HG03196 (cell line): Measurements from ENCODE around the gene SV2A.
A peak's percentile ranks its signal among the peaks of the same experiment; 100 is the strongest.

Experiments
- ATAC-seq: cut with Tn5 transposase; IDR thresholded peaks from one replicate; pipeline ENCODE4 v1.9.1; 2021; ENCODE audit not compliant: unreplicated experiment

The SV2A gene

DNA sequence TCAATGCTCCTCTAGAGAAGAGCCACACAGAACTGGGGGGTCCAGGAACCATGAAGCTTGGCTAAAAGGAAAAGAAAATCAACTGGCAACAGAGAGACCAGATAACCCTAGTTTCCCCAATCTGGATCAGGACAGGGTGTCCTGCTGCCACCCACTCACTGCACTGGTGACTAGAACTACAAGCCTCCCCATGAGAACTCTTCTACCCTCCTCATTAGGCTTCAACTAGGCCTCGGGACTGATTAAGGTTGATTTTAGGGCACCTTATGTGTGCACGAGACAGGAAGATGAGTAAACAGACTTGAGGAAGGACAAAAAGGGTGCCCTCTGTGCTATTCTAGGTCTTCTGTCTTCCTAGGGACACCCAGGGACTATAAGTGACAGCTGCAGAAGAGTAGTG lies 12.2 kb upstream of the SV2A start:
- ATAC-seq, result no peak

DNA sequence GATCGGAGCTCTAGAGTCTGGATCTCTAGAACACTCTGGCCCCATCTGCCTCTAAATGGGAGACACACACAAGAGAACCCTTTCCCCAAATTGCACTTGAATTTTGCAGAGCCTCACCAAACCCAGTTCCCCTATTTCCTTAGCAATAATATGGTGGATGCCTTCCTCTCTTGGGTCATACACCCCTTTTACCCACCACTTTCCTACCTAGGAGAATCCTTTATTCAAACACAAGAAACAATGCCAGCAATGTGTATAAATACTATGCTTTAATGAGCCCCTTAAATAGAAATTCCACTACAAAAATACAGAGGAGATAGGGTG lies 10.7 kb upstream of the SV2A start:
- no peak for ATAC-seq

DNA sequence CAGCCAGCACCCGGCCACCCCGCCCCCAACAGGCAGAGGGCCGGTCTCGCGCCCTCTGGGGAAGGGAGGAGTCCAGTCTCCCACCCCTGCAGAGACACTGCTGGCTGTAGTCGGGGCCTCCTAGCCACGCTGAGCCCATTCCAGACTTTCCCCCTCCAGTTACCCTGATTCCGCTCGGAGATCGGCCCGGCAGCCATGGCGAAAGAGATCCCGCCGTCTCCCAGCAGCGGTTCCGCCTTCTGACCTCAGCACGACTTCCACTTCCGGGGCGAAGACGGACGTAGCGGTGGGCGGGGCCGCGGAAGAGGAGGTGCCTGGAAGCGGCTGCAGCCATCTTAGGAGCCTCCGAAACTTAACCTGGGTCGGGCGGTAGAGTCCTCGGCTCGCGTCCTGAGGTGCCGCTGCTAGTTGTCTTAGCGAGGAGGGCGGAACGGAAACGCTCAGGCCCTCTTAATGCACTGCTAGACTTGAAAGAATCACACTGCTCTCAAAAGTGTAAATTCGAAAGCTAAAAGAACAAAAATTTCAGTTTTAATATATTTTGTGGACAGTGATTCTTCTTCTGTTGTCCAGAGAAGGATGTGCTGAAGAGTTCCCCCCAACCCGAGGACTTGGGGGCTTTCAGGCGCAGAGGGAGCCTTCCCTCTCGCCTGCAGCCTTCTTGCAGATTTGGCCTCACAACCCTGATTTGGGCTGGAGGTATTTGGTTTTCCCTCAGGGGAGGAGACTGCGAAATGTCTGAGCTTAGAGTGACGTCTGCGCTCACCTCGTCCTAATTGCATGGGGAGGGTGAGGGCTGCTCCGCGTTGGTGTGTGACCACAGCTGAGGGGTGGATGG lies 10.1 kb upstream of the SV2A start, which contains the start of gene SF3B4:
Gene SF3B4 (minus strand): TSS at position 241 of the 838 bp plus-strand sequence. CDS start 44 bp downstream, at position 197.
- ATAC-seq, result peak; percentile 85

DNA sequence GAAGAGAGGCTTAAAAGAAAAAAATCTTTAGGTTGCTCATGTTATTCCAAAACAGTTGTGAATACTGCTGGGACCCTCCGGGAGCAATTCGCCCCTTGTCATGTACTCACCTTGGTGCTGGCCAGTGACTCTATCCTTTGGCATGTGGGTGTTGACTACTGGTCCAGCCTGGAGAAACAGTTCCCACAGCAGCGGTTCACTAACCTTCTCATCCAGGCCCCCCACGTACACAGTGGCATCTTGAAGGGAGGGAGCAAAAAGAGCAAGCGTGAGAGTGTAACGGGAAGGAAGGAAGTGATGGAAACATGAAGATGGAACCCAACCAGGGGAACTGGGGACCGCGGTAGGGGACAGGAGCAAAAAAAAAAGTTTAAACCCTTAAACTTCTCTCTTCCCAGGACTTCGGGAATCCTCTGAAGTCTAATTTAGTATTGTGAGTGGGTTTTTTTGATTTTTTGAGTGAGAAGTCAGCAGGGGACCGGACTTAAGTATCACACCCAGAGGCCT lies 9.5 kb upstream of the SV2A start:
- no peak for ATAC-seq

DNA sequence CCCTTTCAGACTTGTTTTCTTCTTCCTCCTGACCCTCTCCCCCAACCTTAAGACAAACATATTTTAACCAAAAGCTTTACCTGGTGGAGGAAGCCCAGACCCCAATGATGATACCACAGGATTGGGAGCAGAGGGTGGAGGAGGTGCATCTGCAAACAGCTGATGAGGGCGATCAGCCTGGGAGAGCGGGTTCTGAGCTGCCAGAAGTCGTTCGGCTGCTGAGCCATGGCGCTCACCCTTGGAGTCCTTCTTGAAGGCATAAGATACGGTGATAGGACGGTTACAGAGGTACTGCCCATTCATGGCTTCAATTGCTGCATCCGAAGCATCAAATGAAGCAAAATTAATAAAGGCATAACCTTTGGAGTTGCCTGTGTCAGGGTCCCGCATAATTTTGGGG lies 8.7 kb upstream of the SV2A start:
- no peak for ATAC-seq

DNA sequence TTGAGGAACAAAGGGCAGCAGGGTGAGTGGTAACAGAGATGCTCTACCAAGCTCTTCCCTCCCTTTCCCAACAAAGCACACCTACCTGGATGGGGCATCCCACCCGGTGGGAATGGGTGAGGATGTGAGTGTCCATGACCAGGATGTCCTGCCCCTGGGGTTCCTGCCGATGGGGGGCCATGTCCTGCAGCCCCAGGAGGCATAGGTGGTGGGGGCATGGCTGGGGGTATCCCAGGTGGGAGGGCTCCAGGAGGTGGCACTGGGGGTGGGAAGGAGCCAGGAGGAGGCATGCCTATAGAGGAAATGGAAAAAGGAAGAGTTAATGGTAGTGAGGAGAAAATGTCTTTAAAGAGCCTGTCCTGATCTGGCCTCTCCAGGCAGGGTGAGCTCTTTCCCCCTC lies 8.1 kb upstream of the SV2A start:
- no peak for ATAC-seq

DNA sequence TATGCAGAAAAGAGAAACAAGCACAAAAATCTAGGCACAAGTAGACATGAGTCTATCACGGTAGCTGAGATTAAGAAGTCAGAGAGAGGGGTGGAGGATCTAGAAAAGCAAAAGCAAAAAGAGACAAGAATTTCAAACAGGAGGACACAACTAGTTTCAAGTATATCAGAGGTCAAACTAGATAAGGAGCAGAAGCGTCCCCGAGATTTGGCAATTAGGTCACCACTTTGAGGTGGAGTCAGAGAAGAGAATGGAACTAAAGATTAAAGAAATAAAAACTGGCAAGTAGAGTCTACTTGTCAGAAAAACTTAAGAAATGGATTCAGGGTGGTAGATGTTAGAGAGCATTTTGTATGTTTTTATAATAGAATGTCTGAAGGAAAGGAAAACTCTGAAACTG lies 7.7 kb upstream of the SV2A start:
- ATAC-seq, result no peak

DNA sequence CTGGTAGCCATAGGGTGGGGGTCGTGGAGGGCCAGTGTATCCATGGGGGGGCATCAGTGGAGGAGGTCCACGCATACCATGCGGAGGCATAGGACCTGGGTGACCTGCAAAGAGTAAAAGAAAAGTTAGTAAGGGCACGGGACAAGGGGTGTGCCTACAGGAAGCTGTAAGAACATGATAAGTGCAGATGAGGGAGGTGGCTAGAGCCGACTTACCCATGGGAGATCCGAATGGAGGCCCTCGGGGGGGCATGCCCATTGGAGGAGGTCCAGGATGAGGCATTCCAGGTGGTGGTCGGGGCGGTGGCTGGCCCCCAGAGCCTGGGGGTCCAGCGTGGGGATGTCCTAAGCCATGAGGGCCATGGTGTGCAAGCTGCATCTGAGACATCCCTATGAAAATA lies 6.0 kb upstream of the SV2A start:
- ATAC-seq, result no peak

DNA sequence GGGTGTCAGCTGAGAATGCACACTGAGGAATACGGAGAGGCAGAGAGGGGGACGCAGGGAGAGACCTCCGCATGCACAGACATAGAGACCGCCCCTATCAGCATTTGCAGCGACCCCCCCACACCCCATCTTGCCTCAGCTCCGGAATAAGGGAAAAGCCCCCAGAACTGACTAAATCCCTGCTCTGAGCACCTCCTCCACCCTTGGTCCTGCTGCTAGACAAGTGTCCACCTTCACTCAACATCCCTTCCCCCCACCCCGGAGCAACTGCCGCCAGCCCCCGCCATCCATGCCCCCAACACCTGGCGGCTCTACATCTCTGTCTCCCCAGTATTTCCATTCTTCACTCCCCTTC lies 769 bp downstream of the SV2A start:
- no peak for ATAC-seq

DNA sequence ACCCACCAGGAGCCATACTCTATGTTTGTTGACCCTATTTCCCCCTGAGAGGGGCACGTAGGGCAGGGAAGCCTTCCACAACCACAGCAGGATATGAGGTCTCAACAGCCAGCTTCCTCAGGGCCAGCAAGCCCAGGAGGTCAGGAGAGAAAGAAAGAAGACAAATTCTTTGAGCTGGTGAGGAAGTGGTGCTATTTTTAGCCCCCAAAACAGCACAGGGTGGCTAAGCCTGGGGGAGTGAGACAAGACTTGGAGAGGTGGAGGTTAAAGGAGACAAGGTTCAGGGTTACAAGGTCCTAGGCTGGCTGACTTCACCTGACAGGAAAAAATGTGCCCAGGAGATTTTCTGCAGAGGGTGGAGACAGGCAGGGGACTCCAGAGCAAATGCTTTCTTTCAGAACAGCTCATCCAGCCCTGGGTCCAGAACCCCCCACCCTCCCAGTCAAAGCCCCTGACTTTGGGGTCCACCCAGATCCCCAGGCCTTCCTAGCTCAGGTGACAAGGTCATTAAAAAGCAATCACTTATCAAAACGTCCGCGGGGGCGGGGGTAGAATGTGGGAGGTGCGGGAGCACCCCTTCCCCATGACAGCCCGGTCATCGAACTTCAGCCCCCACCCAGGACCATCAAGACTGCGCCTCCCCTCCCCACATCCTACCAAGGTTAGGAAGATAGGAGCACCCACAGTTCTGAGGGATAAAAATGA lies 1.3 kb downstream of the SV2A start:
- no peak for ATAC-seq

DNA sequence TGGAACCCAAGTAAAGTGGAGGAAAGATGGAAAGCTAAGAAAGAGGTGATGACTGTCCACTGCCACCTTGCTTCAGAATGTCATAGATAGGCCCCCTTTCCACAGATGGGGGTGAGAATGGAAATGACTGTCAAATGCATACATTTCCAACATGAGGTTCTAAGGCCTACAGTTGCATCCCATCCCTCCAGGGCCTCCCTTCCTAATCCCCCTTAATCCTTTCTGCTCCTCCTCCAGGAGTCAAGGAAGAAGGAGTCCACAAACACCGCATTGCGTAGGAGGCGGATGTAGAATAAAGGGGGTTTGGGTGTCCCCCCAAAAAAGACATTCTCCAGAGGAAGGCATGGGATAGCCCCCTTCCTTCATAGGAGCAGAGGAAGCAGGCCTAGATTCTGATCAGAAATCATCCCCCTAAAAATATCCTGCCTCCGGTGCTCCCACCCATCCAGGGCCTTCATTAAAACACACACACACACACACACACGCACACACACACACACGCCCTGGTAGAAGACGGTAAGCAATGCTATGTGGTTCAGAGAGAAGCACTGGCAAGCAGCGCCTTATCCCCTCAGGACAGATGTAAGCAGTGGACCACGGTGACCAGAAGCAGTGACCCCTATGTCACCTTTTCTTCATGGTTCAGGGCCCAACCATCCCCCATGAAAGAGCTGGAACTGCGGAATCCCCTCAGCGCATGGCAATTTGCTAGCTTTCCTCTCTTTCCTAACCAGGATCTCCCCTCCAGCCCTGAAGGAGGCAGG lies 2.0 kb downstream of the SV2A start:
- ATAC-seq, result no peak

DNA sequence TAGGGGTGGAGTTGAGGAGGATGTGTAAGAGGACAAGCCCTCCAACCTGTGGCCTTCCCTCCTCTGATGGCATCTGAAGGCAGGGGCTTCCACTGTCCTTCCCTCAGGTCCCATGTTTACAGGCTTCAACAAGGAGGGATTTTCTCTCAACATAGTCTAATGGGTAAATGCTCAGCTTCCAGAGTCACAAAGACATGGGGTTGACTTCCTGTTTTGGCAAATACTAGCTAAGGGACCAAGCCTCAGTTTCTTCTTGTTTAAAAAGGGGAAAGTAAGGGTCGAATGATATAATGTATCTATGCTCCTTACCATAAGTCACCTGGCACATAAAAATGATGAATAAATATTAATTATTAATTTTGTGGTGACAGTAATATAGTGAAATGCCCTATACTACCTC lies 3.1 kb downstream of the SV2A start:
- ATAC-seq, result no peak

DNA sequence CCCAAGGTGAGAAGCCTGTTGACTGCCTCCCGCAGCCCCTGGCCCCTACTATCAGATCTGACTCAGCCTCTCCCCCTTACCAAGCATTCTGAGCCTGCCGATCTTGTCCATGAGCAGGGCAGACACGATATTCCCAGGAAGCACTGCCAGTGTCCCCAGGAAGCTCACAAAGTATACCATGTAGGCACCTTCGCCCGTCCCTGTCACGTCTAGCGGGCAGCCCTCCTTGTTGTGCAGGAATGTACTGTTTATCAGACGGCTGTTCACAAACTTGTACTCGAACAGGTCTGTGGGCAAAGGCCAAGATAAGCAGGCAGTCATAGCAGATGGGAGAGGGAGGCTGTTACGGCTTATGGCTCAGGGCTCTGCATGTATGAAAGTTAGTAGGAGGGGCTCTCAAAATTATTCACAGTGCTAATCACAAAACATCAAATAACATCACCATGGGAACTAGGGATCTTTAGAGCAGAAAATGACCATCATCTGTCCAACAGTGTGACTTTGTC lies 11.0 kb downstream of the SV2A start:
- no peak for ATAC-seq

DNA sequence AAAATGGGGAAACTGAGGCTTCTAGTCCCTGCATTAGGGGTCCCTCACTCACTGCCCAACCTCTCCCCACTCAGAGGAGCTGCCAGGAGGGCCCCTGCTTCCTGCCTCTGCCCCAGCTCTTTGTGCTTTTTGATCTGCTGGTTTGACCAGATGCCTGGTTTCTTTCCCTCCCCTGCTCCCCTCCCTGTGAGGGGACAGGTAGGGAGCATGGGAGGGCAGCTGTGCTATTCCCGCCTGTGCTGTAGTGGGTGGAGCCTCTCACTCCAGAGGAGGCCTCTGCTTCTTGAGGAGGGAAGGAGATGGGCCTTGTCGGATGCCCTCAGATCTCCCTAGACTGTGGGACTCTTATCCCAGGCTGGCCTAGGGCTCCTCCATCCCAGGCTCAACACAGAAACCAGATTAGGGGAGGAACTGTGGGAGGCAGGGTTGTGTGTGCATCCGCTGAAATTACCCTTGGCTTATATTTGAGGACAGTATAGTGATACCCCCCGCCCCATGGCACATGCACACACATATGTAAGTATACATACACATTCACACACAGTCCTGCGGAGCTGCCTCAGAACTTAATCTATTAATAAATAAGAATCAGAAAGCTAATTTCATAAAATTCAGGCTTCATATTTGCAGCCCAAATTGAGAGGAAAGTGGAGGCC lies 13.7 kb downstream of the SV2A start:
- ATAC-seq, result no peak

DNA sequence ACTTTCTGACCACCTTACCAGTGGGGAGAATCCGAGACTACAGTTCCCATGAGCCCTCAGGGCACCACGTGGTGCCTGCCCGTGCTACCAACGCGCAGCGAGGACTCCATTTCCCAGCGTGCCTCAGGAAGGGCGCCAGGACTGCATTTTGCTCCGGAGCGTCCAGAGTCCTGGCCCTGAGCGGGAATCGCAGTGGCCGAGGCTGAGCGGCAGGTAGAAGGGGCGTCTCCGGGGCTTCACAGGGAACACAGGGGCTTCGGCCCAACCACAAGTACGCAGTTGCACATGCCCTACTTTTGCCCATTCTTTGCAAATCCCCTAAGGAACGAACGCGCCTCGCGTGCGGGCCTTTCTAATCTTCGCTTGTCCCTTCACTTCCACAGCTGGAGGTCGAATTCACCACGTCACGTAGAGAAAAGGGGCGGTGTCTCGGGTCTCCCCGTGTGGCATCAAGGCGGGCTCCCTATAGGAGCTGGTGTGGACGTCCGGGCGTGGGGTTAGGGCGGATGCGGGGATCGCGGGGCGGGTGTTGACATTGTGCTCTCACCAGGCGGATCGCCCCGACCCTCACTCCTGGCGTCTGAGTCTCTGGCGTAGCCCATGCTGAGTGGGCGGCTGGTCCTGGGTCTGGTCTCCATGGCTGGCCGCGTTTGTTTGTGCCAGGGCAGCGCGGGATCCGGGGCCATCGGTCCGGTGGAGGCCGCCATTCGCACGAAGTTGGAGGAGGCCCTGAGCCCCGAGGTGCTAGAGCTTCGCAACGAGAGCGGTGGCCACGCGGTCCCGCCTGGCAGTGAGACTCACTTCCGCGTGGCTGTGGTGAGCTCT lies 18.0 kb downstream of the SV2A start, which contains the start of gene BOLA1:
Gene BOLA1 (plus strand): TSS at position 109 of the 825 bp plus-strand sequence. CDS start 492 bp downstream, at position 601.
- ATAC-seq, result peak; percentile 93

DNA sequence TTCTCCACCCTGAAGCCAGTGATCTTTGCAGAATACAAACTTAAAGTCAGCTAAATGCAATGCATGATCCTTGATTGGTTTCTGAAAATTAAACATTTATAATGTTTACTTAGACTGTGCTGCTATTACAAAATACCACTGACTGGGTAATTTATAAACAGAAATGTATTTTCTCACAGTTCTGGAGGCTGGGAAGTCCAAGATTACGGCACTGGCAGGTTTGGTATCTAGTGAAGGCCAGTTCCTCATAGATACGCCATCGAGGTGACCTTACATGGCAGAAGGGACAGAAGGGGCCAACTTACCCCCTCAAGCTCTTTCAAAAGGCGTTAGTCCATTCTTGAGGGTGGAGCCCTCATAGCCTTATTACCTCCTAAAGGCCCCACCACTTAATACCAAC lies 21.1 kb downstream of the SV2A start:
- ATAC-seq, result no peak

DNA sequence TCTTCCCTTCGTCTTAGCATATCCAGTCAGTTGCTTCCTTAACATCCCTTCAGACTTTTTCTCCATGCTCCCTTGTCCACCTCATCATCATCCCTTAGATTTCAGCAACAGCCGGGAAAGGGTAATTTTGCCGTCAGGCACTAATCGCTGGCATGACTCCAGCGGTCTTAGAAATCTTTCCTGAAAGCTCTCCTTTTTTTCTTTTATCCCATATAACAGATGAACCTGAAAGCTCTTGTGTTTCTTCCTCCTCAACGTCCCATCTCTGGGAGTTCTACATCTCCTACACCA lies 28.7 kb downstream of the SV2A start:
- no peak for ATAC-seq

DNA sequence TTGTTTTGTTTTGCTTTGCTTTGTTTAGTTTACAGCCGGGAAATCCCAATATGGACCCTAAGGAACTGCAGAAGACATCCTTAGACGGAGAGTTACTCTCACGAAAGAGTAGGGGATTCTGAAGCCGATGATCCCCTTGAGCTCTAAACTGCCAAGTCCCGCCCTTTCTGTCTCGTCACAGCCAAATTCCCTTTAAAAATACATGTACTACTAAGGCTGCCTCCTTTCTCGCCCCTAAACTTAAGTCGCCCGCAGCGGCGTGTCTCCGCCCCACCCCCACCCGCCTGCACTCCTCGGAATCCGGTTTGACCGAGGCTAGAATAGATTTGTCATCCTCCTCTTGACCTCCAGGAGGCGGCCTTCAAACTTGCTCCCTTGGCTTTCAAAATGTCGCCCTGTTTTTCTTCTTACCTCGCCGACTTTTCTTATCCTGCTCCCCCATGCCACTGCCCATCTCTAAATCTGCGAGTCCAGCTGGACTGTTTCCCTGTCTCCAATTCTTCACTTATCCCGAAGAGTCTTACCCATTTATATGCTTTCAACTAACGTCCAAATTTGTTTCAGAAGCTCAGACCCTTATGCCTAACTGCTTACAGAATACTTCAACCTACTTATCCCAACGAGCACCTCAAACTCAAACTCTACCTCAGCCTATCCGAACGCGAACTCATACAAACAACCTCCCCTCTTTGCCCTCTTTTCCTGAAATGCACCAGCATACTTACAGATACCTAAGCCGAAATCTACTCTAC lies 29.2 kb downstream of the SV2A start:
- ATAC-seq, result peak; percentile 24

DNA sequence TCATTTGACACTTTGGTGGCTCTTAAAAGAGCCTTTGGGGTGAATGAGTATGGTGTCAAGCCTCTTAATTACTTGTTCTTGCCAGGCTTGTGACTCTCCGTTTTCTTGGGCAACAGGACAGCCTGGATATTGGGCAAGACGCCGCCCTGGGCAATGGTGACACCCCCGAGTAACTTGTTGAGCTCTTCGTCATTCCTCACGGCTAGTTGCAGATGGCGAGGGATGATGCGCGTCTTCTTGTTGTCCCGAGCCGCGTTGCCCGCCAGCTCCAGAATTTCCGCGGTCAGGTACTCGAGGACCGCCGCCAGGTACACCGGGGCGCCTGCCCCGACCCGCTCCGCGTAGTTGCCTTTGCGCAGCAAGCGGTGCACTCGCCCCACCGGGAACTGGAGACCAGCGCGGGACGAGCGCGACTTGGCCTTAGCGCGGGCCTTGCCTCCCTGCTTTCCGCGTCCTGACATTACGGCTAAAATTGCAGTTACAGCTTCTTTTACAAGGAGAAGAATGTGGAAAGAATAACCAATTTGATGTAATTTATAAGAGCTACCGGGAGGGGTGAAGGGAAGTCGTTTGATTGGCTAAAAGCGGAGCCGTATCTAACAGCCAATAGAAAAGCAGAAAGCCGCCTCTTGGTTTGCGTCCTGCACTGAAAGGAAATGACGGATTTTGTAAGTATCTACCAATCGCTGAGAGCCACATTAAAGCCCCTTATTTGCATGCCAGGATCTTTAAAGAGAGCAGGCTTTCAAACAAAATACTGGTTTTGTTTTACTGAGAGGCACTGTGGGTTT lies 30.0 kb downstream of the SV2A start:
- peak; percentile 47 for ATAC-seq
